Fibroblast of lung (primary cell): Measurements from ENCODE around the gene SLC24A3. TPM values are rescaled to one million over a fixed set of nuclear protein-coding genes. Genes with fewer than 3 reads are reported as not detected.

Experiments
- DNase-seq, 2 donors: peaks; one replicate each; pipeline versions ENCODE4 v3.0.0 to v3.0.0-alpha.2; 2010; ENCODE audit warnings: low read depth in 2 of 2
- H2AFZ ChIP-seq: 2 replicates; pipeline ENCODE4 v1.5.1; 2012; ENCODE audit warnings: low read length, control low read depth, inconsistent platforms
- H3K27ac ChIP-seq: 2 replicates; pipeline ENCODE4 v1.5.1; 2011; ENCODE audit warnings: low read length, control low read depth; ENCODE audit not compliant: insufficient read depth
- H3K27me3 ChIP-seq: 2 replicates; pipeline ENCODE4 v1.5.1; 2011; ENCODE audit warnings: mild to moderate bottlenecking, low read length; ENCODE audit not compliant: control insufficient read depth, insufficient read depth
- H3K36me3 ChIP-seq: 2 replicates; pipeline ENCODE4 v1.5.1; 2011; ENCODE audit warnings: low read length; ENCODE audit not compliant: control insufficient read depth, insufficient read depth
- H3K4me1 ChIP-seq: 2 replicates; pipeline ENCODE4 v1.5.1; 2011; ENCODE audit warnings: low read length; ENCODE audit not compliant: control insufficient read depth, insufficient read depth; ENCODE audit errors: extremely low read depth
- H3K4me2 ChIP-seq: 2 replicates; pipeline ENCODE4 v1.5.1; 2011; ENCODE audit warnings: low read length, control low read depth; ENCODE audit not compliant: insufficient read depth; ENCODE audit errors: extremely low read depth
- H3K4me3 ChIP-seq, 4 experiments: fragments of 200-600 bp in 1 of 4; sonication (generic) in 1 of 4; replicated peaks in 1 of 4; 2 replicates each; pipeline ENCODE4 v1.5.1; 2011 to 2016; ENCODE audit warnings: low read length in 4 of 4, low read depth in 3 of 4, mild to moderate bottlenecking in 3 of 4, control low read depth in 2 of 4, inconsistent platforms in 1 of 4, mixed read lengths in 1 of 4; ENCODE audit not compliant: insufficient read depth in 1 of 4; ENCODE audit errors: control extremely low read depth in 1 of 4
- H3K79me2 ChIP-seq: 2 replicates; pipeline ENCODE4 v1.5.1; 2012; ENCODE audit warnings: mild to moderate bottlenecking, low read length, inconsistent platforms; ENCODE audit not compliant: control insufficient read depth, insufficient read depth
- H3K9ac ChIP-seq: 2 replicates; pipeline ENCODE4 v1.5.1; 2011; ENCODE audit warnings: mild to moderate bottlenecking, low read length, control low read depth; ENCODE audit not compliant: insufficient read depth
- H3K9me3 ChIP-seq: 2 replicates; pipeline ENCODE4 v1.5.1; 2012; ENCODE audit warnings: low read depth, low read length; ENCODE audit not compliant: control insufficient read depth, insufficient read depth
- H4K20me1 ChIP-seq: 2 replicates; pipeline ENCODE4 v1.5.1; 2011; ENCODE audit warnings: low read length; ENCODE audit not compliant: control insufficient read depth, insufficient read depth; ENCODE audit errors: extremely low read depth
- EZH2 ChIP-seq: IDR thresholded peaks from 2 replicates; pipeline ENCODE4 v1.5.1; 2012; ENCODE audit warnings: low read length, control low read depth, mild to moderate bottlenecking; ENCODE audit errors: missing control alignments
- polyA plus RNA-seq, 2 donors: library from polyadenylated mRNA; depleted of rRNA in 1 of 2; stranded (reverse) in 1 of 2; unstranded in 1 of 2; fragments of >200 nt; gene quantifications; 2 replicates each; pipeline ENCODE4 v1.2.1, GENCODE V29; 2011 to 2012; ENCODE audit warnings: missing spikeins in 1 of 2
- total RNA-seq: library from RNA; depleted of rRNA; stranded (reverse); fragments of >200 nt; gene quantifications from 2 replicates; pipeline ENCODE4 v1.2.1, GENCODE V29; 2014
- TF ChIP-seq, protein P1 (sequence below), 2 donors: IDR thresholded peaks in 1 of 2; conservative IDR thresholded peaks in 1 of 2; 1 replicate in 1 of 2; 2 replicates in 1 of 2; pipeline ENCODE4 v1.5.1; 2011 to 2012; ENCODE audit warnings: low read length in 2 of 2, control low read depth in 1 of 2, inconsistent platforms in 1 of 2, low read depth in 1 of 2, mild to moderate bottlenecking in 1 of 2

SLC24A3 gene
- total and polyA plus RNA-seq, 2 donors (not counting 1 experiment from before 2014, with no cell fraction given): 0.03 to 1.8 TPM

DNA sequence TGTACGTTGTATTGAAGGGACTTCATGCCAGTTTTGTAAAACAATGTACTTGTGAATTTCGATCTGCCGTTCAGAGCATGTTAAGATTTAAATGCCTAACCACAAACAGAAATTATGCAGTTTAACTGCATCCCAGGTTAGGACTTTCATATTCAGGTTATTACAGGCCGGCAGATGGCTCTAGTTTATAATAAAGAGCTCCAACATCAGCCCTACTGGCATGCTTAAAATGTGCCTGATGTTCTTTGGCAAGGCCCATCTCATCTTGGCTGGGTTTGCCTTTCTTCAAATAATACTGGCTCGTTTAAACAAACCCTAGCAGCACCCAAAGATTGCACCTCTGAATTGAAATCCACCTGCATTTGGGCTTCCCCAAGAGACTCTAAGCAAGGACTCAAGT is 376.3 kb downstream of the SLC24A3 start:
- no peaks in the 10 kb centered on the region for H3K36me3 ChIP-seq
- H3K4me3 ChIP-seq: no peak overlapping the region
- no peak overlapping the region for H2AFZ ChIP-seq
- no peak overlapping the region for H3K4me2 ChIP-seq
- H3K4me1 ChIP-seq: no peaks in the 10 kb centered on the region
- no peaks in the 10 kb centered on the region for H4K20me1 ChIP-seq
- no peaks in the 10 kb centered on the region for H3K79me2 ChIP-seq
- no peaks in the 10 kb centered on the region for H3K9me3 ChIP-seq
- H3K27me3 ChIP-seq: no peaks in the 10 kb centered on the region
- H3K27ac ChIP-seq: no peak overlapping the region
- H3K9ac ChIP-seq: no peak overlapping the region
- DNase-seq: no peak
- TF ChIP-seq EZH2: no peak
- TF ChIP-seq, protein P1, sequence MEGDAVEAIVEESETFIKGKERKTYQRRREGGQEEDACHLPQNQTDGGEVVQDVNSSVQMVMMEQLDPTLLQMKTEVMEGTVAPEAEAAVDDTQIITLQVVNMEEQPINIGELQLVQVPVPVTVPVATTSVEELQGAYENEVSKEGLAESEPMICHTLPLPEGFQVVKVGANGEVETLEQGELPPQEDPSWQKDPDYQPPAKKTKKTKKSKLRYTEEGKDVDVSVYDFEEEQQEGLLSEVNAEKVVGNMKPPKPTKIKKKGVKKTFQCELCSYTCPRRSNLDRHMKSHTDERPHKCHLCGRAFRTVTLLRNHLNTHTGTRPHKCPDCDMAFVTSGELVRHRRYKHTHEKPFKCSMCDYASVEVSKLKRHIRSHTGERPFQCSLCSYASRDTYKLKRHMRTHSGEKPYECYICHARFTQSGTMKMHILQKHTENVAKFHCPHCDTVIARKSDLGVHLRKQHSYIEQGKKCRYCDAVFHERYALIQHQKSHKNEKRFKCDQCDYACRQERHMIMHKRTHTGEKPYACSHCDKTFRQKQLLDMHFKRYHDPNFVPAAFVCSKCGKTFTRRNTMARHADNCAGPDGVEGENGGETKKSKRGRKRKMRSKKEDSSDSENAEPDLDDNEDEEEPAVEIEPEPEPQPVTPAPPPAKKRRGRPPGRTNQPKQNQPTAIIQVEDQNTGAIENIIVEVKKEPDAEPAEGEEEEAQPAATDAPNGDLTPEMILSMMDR (conservative IDR thresholded peaks at IDR 0.05 in 1 of 2, IDR thresholded peaks at IDR 0.05 in 1 of 2; ENCODE audit: low read depth in 1 of 2, low read length in 2 of 2): no peak

DNA sequence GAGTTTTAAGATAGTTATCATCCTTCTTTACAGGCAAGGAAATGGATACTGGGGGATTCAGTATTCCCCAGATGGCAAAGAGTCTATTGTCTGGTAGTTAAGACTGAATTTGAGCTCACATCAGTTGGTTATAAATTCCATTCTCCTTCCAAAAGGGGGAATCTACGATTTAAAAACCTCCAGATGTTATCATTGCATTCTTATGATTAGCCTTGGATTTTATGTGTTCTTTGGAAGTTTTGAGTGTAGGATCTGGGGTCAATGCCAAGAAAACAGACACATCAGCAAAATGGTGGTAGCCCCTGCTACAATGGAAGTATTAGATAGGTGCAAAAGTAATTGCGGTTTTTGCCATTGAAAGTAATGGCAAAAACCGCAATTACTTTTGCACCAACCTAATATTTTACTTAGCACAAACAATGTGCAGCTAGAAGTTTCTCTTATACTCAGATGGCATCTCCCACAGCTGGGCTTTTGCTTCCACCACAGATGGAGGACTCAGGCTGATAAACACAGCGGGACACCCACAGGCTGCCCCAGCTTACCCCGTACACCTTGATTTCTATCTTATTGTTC is 377.4 kb downstream of the SLC24A3 start:
- no peak overlapping the region for H3K4me2 ChIP-seq
- no peak overlapping the region for H2AFZ ChIP-seq
- no peaks in the 10 kb centered on the region for H3K27me3 ChIP-seq
- H4K20me1 ChIP-seq: no peaks in the 10 kb centered on the region
- no peak for TF ChIP-seq EZH2
- TF ChIP-seq, protein P1 (conservative IDR thresholded peaks at IDR 0.05 in 1 of 2, IDR thresholded peaks at IDR 0.05 in 1 of 2; ENCODE audit: low read depth in 1 of 2, low read length in 2 of 2): no peak
- no peak overlapping the region for H3K27ac ChIP-seq
- no peaks in the 10 kb centered on the region for H3K79me2 ChIP-seq
- no peak overlapping the region for H3K4me3 ChIP-seq
- H3K9ac ChIP-seq: no peak overlapping the region
- no peaks in the 10 kb centered on the region for H3K36me3 ChIP-seq
- H3K9me3 ChIP-seq: no peaks in the 10 kb centered on the region
- no peak for DNase-seq
- H3K4me1 ChIP-seq: no peaks in the 10 kb centered on the region

DNA sequence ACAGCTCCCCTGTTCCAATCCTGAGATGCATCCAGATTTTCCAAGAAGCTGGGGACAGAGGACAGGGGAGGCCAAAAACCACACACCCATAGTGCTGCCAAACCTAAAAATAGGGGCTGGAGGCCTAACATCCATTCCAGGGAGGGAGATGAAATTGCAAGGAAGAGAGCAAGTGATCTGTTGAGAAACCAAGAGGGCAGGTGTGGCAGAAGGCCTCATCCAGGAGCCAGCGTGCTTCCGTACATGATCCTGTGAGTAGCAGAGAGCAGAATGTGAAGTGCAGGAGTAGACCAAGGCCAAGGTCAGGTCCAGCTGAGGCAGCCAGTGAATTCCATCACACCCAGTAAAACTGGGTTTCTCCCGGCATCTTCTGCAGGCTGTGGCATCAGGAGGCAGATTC is 377.9 kb downstream of the SLC24A3 start:
- DNase-seq: no peak
- Histone ChIP-seq H3K27me3 (no peaks in the 10 kb centered on the region), H3K36me3 (no peaks in the 10 kb centered on the region), H3K9me3 (no peaks in the 10 kb centered on the region), H3K4me2 (no peak overlapping the region), H4K20me1 (no peaks in the 10 kb centered on the region), H3K4me1 (no peaks in the 10 kb centered on the region), H2AFZ (no peak overlapping the region), H3K4me3 (no peak overlapping the region), H3K27ac (no peak overlapping the region), H3K9ac (no peak overlapping the region), H3K79me2 (no peaks in the 10 kb centered on the region)
- no peak for TF ChIP-seq EZH2
- TF ChIP-seq, protein P1 (conservative IDR thresholded peaks at IDR 0.05 in 1 of 2, IDR thresholded peaks at IDR 0.05 in 1 of 2; ENCODE audit: low read depth in 1 of 2, low read length in 2 of 2): no peak
